WTC11 (cell line): ENCODE data around the gene BICDL1. TPM values are rescaled to one million over a fixed set of nuclear protein-coding genes. Genes with fewer than 3 reads are reported as not detected.

Experiments used
- ATAC-seq: fragments of 200-7000 bp; cut with Tn5 transposase; 2 replicates; pipeline ENCODE4 v1.10.0; 2021; ENCODE audit warnings: mild to moderate bottlenecking, moderate library complexity
- CTCF ChIA-PET: fragments of 300-600 bp; sonication (Branson Sonifier 250); formaldehyde crosslinking; loops from one replicate; lab custom pipeline; 2021; ENCODE audit warnings: antibody characterized with exemption; lab: Charles Lee
- POLR2A ChIA-PET: fragments of 350-600 bp; sonication (Branson Sonifier 250); formaldehyde crosslinking; loops from one replicate; lab custom pipeline; 2021; ENCODE audit warnings: antibody characterized with exemption; lab: Charles Lee
- DNase-seq: peaks from one replicate; pipeline ENCODE4 v3.0.0; 2021; ENCODE audit warnings: low spot score
- H3K27ac Mint-ChIP-seq: 2 replicates; pipeline ENCODE4 v1.8.0; 2021; ENCODE audit warnings: mixed read lengths
- H3K27me3 Mint-ChIP-seq: 2 replicates; pipeline ENCODE4 v1.8.0; 2021; ENCODE audit warnings: low read depth, mild to moderate bottlenecking, moderate library complexity, mixed read lengths
- H3K36me3 Mint-ChIP-seq: 2 replicates; pipeline ENCODE4 v1.8.0; 2021; ENCODE audit warnings: mixed read lengths
- H3K4me1 Mint-ChIP-seq: 2 replicates; pipeline ENCODE4 v1.8.0; 2022; ENCODE audit warnings: mixed read lengths
- H3K4me3 Mint-ChIP-seq: 2 replicates; pipeline ENCODE4 v1.8.0; 2021; ENCODE audit warnings: mild to moderate bottlenecking, moderate library complexity, mixed read lengths
- H3K9me3 Mint-ChIP-seq: 2 replicates; pipeline ENCODE4 v1.8.0; 2021; ENCODE audit warnings: mixed read lengths
- ATF3 ChIP-seq: sonication (generic); formaldehyde crosslinking; conservative IDR thresholded peaks from 2 replicates; pipeline ENCODE4 v1.8.1; 2022; ENCODE audit warnings: mild to moderate bottlenecking, missing genetic modification reagents
- CREB1 ChIP-seq: sonication (generic); formaldehyde crosslinking; IDR thresholded peaks from 2 replicates; pipeline ENCODE4 v1.8.0; 2023; ENCODE audit warnings: mild to moderate bottlenecking, missing genetic modification reagents
- ESRRA ChIP-seq: sonication (generic); formaldehyde crosslinking; IDR thresholded peaks from 2 replicates; pipeline ENCODE4 v1.8.1; 2022; ENCODE audit warnings: mild to moderate bottlenecking, missing genetic modification reagents, borderline replicate concordance
- FOXJ3 ChIP-seq: sonication (generic); formaldehyde crosslinking; IDR thresholded peaks from 2 replicates; pipeline ENCODE4 v1.9.0; 2021; ENCODE audit warnings: missing genetic modification reagents, mild to moderate bottlenecking, borderline replicate concordance
- FOXP1 ChIP-seq: sonication (generic); formaldehyde crosslinking; IDR thresholded peaks from 2 replicates; pipeline ENCODE4 v1.8.0; 2022; ENCODE audit warnings: missing genetic modification reagents, mild to moderate bottlenecking, moderate library complexity, borderline replicate concordance
- JAZF1 ChIP-seq: fragments of 250-450 bp; sonication (Bioruptor Pico); IDR thresholded peaks from 2 replicates; pipeline ENCODE4 v1.9.0; 2021; ENCODE audit warnings: moderate library complexity, mild to moderate bottlenecking, inconsistent platforms
- MAX ChIP-seq: sonication (generic); formaldehyde crosslinking; IDR thresholded peaks from 2 replicates; pipeline ENCODE4 v1.8.0; 2022; ENCODE audit warnings: mild to moderate bottlenecking, missing genetic modification reagents
- NFATC4 ChIP-seq: fragments of 250-450 bp; sonication (Bioruptor Pico); IDR thresholded peaks from 2 replicates; pipeline ENCODE4 v1.9.0; 2021; ENCODE audit warnings: mild to moderate bottlenecking
- RORB ChIP-seq: fragments of 250-450 bp; sonication (Bioruptor Pico); IDR thresholded peaks from 2 replicates; pipeline ENCODE4 v1.9.0; 2021; ENCODE audit warnings: mild to moderate bottlenecking
- SMAD3 ChIP-seq: sonication (generic); formaldehyde crosslinking; IDR thresholded peaks from 2 replicates; pipeline ENCODE4 v1.8.0; 2022; ENCODE audit warnings: missing genetic modification reagents, mild to moderate bottlenecking, borderline replicate concordance
- ZBTB21 ChIP-seq: sonication (generic); formaldehyde crosslinking; IDR thresholded peaks from 2 replicates; pipeline ENCODE4 v1.8.1; 2023; ENCODE audit warnings: mild to moderate bottlenecking, missing genetic modification reagents, borderline replicate concordance
- ZNF416 ChIP-seq: fragments of 250-450 bp; sonication (Bioruptor Pico); IDR thresholded peaks from 2 replicates; pipeline ENCODE4 v1.9.0; 2021; ENCODE audit warnings: mild to moderate bottlenecking, inconsistent platforms
- total RNA-seq: library from RNA; stranded (reverse); gene quantifications from 3 replicates; pipeline ENCODE4 v1.2.3, GENCODE V29; 2021
- TF ChIP-seq, protein P1 (sequence below): sonication (generic); formaldehyde crosslinking; IDR thresholded peaks from 2 replicates; pipeline ENCODE4 v1.8.1; 2023; ENCODE audit warnings: mild to moderate bottlenecking, missing genetic modification reagents, borderline replicate concordance
- TF ChIP-seq, protein P2 (sequence below): fragments of 250-450 bp; sonication (Bioruptor Pico); conservative IDR thresholded peaks from 2 replicates; pipeline ENCODE4 v1.9.0; 2021; ENCODE audit warnings: mild to moderate bottlenecking
- TF ChIP-seq, protein P3 (sequence below): sonication (generic); formaldehyde crosslinking; IDR thresholded peaks from 2 replicates; pipeline ENCODE4 v1.8.1; 2022; ENCODE audit warnings: mild to moderate bottlenecking, moderate library complexity, missing genetic modification reagents
- TF ChIP-seq, protein P4 (sequence below): sonication (generic); formaldehyde crosslinking; IDR thresholded peaks from 2 replicates; pipeline ENCODE4 v1.8.1; 2022; ENCODE audit warnings: low read depth, mild to moderate bottlenecking, moderate library complexity, missing genetic modification reagents, borderline replicate concordance

BICDL1 gene
- total RNA-seq, 1 experiment from 2014 or later: 23.1 TPM

DNA sequence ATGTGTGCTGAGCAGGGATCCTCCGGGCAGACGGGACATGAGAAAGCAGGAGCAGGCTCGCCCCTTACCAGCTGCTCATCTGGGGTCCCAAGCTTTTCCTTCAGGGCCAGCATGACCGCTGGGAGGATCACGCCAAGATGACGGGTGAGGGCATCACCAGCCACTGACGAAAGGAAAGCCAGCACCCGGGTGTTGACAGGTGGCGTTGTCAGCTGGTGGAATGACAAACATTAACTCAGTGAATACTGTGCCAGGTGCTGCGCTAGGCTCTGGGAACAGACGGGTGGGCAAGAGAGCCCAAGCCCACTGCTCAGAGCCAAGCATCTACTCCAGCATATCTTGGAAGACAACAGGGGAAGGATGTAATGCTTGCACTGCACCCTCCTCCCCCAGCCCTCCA, 148.8 kb downstream of the BICDL1 start:
- ChIA-PET POLR2A (no interaction called here), CTCF (interaction anchor here (0.6 kb wide), 1 partner anchor 63 kb away, joined by 6 read pairs; the partner anchor contains the start of gene RPLP0)
- no peak for DNase-seq
- Mint-ChIP-seq H3K4me3 (no peak overlapping the region), H3K4me1 (no peaks in the 10 kb centered on the region), H3K27me3 (no peaks in the 10 kb centered on the region), H3K36me3 (peaks cover 88% of the 10 kb centered on the region), H3K9me3 (no peaks in the 10 kb centered on the region), H3K27ac (no peak overlapping the region)
- ATAC-seq: no peak
- TF ChIP-seq ZBTB21 (CRISPR knock-in tag) (no peak), NFATC4 (CRISPR knock-in tag) (no peak), RORB (CRISPR knock-in tag) (no peak)
- TF ChIP-seq, protein P1, sequence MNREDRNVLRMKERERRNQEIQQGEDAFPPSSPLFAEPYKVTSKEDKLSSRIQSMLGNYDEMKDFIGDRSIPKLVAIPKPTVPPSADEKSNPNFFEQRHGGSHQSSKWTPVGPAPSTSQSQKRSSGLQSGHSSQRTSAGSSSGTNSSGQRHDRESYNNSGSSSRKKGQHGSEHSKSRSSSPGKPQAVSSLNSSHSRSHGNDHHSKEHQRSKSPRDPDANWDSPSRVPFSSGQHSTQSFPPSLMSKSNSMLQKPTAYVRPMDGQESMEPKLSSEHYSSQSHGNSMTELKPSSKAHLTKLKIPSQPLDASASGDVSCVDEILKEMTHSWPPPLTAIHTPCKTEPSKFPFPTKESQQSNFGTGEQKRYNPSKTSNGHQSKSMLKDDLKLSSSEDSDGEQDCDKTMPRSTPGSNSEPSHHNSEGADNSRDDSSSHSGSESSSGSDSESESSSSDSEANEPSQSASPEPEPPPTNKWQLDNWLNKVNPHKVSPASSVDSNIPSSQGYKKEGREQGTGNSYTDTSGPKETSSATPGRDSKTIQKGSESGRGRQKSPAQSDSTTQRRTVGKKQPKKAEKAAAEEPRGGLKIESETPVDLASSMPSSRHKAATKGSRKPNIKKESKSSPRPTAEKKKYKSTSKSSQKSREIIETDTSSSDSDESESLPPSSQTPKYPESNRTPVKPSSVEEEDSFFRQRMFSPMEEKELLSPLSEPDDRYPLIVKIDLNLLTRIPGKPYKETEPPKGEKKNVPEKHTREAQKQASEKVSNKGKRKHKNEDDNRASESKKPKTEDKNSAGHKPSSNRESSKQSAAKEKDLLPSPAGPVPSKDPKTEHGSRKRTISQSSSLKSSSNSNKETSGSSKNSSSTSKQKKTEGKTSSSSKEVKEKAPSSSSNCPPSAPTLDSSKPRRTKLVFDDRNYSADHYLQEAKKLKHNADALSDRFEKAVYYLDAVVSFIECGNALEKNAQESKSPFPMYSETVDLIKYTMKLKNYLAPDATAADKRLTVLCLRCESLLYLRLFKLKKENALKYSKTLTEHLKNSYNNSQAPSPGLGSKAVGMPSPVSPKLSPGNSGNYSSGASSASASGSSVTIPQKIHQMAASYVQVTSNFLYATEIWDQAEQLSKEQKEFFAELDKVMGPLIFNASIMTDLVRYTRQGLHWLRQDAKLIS (CRISPR knock-in tag): no peak

DNA sequence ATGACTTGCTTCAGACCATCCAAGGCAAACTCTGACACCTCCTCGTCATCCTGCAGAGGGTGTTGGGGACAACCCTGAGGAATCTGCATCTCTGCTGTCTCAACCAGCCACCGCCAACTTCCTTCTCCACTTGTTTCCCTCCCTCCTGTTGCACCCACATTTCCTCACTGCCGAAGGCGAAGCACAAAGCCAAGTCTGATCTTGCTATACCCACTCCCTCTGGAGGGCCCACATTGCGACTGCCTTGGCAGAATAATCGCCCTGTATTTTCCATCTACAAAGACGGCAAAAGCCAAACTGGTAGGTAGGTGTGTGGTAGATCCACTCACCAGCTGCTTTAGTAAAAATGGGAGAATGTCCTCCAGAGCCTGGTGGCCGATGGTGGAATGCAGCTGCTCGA, 149.3 kb downstream of the BICDL1 start:
- peaks cover 87% of the 10 kb centered on the region for H3K36me3 Mint-ChIP-seq

More for the DNA sequence above, 149.3 kb downstream of the BICDL1 start:
- ATAC-seq: no peak
- TF ChIP-seq CREB1: no peak
- no peak for TF ChIP-seq ZNF416 (CRISPR knock-in tag)
- TF ChIP-seq JAZF1: no peak
- TF ChIP-seq FOXP1: no peak
- no peak for TF ChIP-seq ATF3 (CRISPR knock-in tag)
- TF ChIP-seq ESRRA: no peak
- no peak for TF ChIP-seq FOXJ3 (CRISPR knock-in tag)
- TF ChIP-seq, protein P2, sequence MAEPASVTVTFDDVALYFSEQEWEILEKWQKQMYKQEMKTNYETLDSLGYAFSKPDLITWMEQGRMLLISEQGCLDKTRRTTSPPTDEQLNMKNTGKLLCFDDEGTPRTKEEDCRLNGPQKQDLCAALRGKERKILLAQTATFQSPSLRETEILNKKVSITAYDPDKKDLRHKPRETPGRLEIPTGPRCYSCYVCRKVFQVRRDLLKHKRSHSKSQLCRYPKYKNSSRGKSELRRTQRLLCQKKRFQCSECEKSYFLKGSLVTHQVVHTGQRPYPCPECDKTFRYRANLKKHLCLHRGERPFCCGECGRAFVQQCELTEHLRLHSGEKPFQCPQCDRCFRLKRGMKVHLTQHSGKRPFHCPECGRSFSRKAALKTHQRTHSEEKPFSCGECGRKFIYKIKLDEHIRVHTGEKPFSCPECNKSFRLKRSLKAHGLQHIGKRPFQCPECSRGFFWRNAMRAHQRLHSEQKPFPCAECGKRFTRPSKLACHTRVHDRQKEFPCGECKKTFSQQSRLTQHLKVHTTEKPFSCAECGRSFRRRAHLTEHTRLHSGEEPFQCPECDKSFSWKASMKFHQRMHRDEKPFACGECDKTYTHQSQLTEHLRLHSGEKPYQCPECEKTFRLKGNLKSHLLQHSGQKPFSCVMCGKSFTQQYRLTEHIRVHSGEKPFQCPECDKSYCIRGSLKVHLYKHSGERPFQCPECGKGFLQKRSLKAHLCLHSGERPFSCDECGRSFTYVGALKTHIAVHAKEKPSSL (CRISPR knock-in tag): no peak
- TF ChIP-seq, protein P3, sequence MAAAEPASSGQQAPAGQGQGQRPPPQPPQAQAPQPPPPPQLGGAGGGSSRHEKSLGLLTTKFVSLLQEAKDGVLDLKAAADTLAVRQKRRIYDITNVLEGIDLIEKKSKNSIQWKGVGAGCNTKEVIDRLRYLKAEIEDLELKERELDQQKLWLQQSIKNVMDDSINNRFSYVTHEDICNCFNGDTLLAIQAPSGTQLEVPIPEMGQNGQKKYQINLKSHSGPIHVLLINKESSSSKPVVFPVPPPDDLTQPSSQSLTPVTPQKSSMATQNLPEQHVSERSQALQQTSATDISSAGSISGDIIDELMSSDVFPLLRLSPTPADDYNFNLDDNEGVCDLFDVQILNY (CRISPR knock-in tag): no peak
- no peak for TF ChIP-seq SMAD3 (CRISPR knock-in tag)
- TF ChIP-seq, protein P4, sequence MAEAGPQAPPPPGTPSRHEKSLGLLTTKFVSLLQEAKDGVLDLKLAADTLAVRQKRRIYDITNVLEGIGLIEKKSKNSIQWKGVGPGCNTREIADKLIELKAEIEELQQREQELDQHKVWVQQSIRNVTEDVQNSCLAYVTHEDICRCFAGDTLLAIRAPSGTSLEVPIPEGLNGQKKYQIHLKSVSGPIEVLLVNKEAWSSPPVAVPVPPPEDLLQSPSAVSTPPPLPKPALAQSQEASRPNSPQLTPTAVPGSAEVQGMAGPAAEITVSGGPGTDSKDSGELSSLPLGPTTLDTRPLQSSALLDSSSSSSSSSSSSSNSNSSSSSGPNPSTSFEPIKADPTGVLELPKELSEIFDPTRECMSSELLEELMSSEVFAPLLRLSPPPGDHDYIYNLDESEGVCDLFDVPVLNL (CRISPR knock-in tag): no peak
- no peak for TF ChIP-seq MAX (CRISPR knock-in tag)
- H3K4me1 Mint-ChIP-seq: no peaks in the 10 kb centered on the region
- no peak overlapping the region for H3K27ac Mint-ChIP-seq
- no peaks in the 10 kb centered on the region for H3K27me3 Mint-ChIP-seq
- H3K4me3 Mint-ChIP-seq: no peak overlapping the region
- DNase-seq: no peak
- H3K9me3 Mint-ChIP-seq: no peaks in the 10 kb centered on the region
- ChIA-PET CTCF (no interaction called here), POLR2A (no interaction called here)
